Sigmoid colon (tissue), 7 donors: Measurements from ENCODE around the gene MAPK7. TPM values are rescaled to one million over a fixed set of nuclear protein-coding genes. Genes with fewer than 3 reads are reported as not detected.

Experiments used
- DNase-seq: peaks from one replicate; pipeline ENCODE4 v3.0.0-alpha.2; 2019
- H3K27ac ChIP-seq, 4 donors: fragments of 200-600 bp; sonication (generic); one replicate each; pipeline ENCODE4 v1.5.1; 2016 to 2019; ENCODE audit warnings: mild to moderate bottlenecking in 1 of 4
- H3K27me3 ChIP-seq, 3 donors: fragments of 200-600 bp; sonication (generic); one replicate each; pipeline ENCODE4 v1.5.1; 2019; ENCODE audit warnings: mild to moderate bottlenecking in 1 of 3
- H3K36me3 ChIP-seq, 4 donors: fragments of 200-600 bp; sonication (generic); one replicate each; pipeline ENCODE4 v1.5.1; 2016 to 2019
- H3K4me1 ChIP-seq, 4 donors: fragments of 200-600 bp; sonication (generic); one replicate each; pipeline ENCODE4 v1.5.1; 2017 to 2019
- H3K4me3 ChIP-seq, 4 donors: fragments of 200-600 bp; sonication (generic); one replicate each; pipeline ENCODE4 v1.5.1; 2017 to 2019; ENCODE audit warnings: mild to moderate bottlenecking in 2 of 4, moderate library complexity in 1 of 4
- H3K9me3 ChIP-seq, 4 donors: fragments of 200-600 bp in 3 of 4; sonication (generic) in 3 of 4; one replicate each; pipeline versions ENCODE4 v1.5.1 to v1.6.1; 2013 to 2019
- CTCF ChIP-seq, 4 experiments: fragments of 450-650 bp in 3 of 4; fragments of 200-600 bp in 1 of 4; IDR thresholded peaks; one replicate each; pipeline ENCODE4 v1.5.1; 2016 to 2019; ENCODE audit warnings: antibody characterized with exemption in 4 of 4, mild to moderate bottlenecking in 3 of 4, moderate library complexity in 2 of 4
- EP300 ChIP-seq, 4 donors: sonication (generic); formaldehyde crosslinking; IDR thresholded peaks; one replicate each; pipeline ENCODE4 v1.6.1; 2017; ENCODE audit warnings: antibody characterized with exemption in 4 of 4
- POLR2A ChIP-seq, 2 donors: fragments of 450-650 bp; IDR thresholded peaks; one replicate each; pipeline ENCODE4 v1.6.1; 2016; ENCODE audit warnings: antibody characterized with exemption in 2 of 2, mild to moderate bottlenecking in 2 of 2, moderate library complexity in 2 of 2
- POLR2AphosphoS5 ChIP-seq, 4 donors: sonication (generic); formaldehyde crosslinking; IDR thresholded peaks; one replicate each; pipeline ENCODE4 v1.6.1; 2017; ENCODE audit warnings: antibody characterized with exemption in 4 of 4
- WGBS, 2 donors: extraction: QIAGEN DNeasy Blood & Tissue Kit; methylation state at CpG; one replicate each; pipeline ENCODE4 v1.1.7; 2013; 5-methylcytosine and 5-hydroxymethylcytosine counted together
- intact Hi-C: fragments of 100-400 bp; cut with DNase I; formaldehyde crosslinking; loops from one replicate; pipeline ENCODE4 v1.15.1; 2023
- polyA plus RNA-seq, 3 donors: library from polyadenylated mRNA; stranded (reverse); fragments of 200-250 nt; gene quantifications; one replicate each; pipeline ENCODE4 v1.2.3, GENCODE V29; 2013
- total RNA-seq, 4 donors: library from RNA; depleted of rRNA; stranded (reverse); fragments of >200 nt; gene quantifications; one replicate each; pipeline ENCODE4 v1.1.0, GENCODE V29; 2016
- donor health status: healthy with polysubstance abuse.
- donor health status: Bipolar disorder and iron deficiency.
- donor health status: healthy.

MAPK7 gene
- total and polyA plus RNA-seq, 7 donors, result 18.3 to 45.7 (median 28.5) TPM

- Histone ChIP-seq H3K27me3 (no peaks in the 10 kb centered on the region), H3K27ac (peak overlapping the region in 2 of 4 donors; percentile 56), H3K4me1 (peaks cover 0 to 31% (median 9%) of the 10 kb centered on the region in 4 donors), H3K36me3 (peaks cover 4 to 39% (median 6%) of the 10 kb centered on the region in 4 donors), H3K9me3 (no peaks in the 10 kb centered on the region), H3K4me3 (no peak overlapping the region)
- intact Hi-C loops, result no loop called here
- DNase-seq, result peak; percentile 60
- TF ChIP-seq EP300 (IDR thresholded peaks at IDR 0.05) (no peak), POLR2AphosphoS5 (IDR thresholded peaks at IDR 0.05) (peak in 1 of 4 donors; percentile 9)
- WGBS, 2 donors, result 85 to 87% methylated on average over 4 of the region's 4 CpGs
These were observed 47.2 kb upstream of the MAPK7 start for GRCh38 chr17:19331134-19331533.

- WGBS, 2 donors, result 93 to 94% methylated on average over 13 of the region's 13 CpGs
- TF ChIP-seq CTCF (IDR thresholded peaks at IDR 0.05) (no peak), EP300 (IDR thresholded peaks at IDR 0.05) (no peak), POLR2AphosphoS5 (IDR thresholded peaks at IDR 0.05) (no peak), POLR2A (IDR thresholded peaks at IDR 0.05) (no peak)
- Histone ChIP-seq H3K27me3 (no peaks in the 10 kb centered on the region), H3K4me3 (no peak overlapping the region), H3K9me3 (no peaks in the 10 kb centered on the region), H3K36me3 (peaks cover 4 to 44% (median 6%) of the 10 kb centered on the region in 4 donors), H3K27ac (peak overlapping the region in 2 of 4 donors; percentile 51 to 56), H3K4me1 (peaks cover 0 to 32% (median 9%) of the 10 kb centered on the region in 4 donors)
- DNase-seq, result peak; percentile 57
- intact Hi-C loops, result no loop called here
These were observed 46.6 kb upstream of the MAPK7 start for GRCh38 chr17:19331543-19332245.

GRCh38 chr17:19332371-19333131 is 45.7 kb upstream of the MAPK7 start:
- Histone ChIP-seq H3K27me3 (no peaks in the 10 kb centered on the region), H3K4me3 (no peak overlapping the region), H3K36me3 (peaks cover 4 to 44% (median 6%) of the 10 kb centered on the region in 4 donors), H3K4me1 (peaks cover 0 to 34% (median 5%) of the 10 kb centered on the region in 4 donors), H3K27ac (no peak overlapping the region), H3K9me3 (no peaks in the 10 kb centered on the region)
- peak; percentile 61 for DNase-seq
- no peak for TF ChIP-seq CTCF (IDR thresholded peaks at IDR 0.05)
- no peak for TF ChIP-seq EP300 (IDR thresholded peaks at IDR 0.05)
- no peak for TF ChIP-seq POLR2AphosphoS5 (IDR thresholded peaks at IDR 0.05)
- TF ChIP-seq POLR2A (IDR thresholded peaks at IDR 0.05), result no peak
- 90 to 91% methylated on average over 6 of the region's 6 CpGs for WGBS, 2 donors
- intact Hi-C loops, result no loop called here

GRCh38 chr17:19333132-19333440 is 45.2 kb upstream of the MAPK7 start:
- H3K36me3 ChIP-seq, result peaks cover 4 to 44% (median 6%) of the 10 kb centered on the region in 4 donors
- peak; percentile 50 for DNase-seq
- peaks cover 0 to 36% (median 8%) of the 10 kb centered on the region in 4 donors for H3K4me1 ChIP-seq
- intact Hi-C loops, result no loop called here
- H3K4me3 ChIP-seq, result no peak overlapping the region
- 92 to 98% methylated on average over 1 of the region's 1 CpG for WGBS, 2 donors
- no peaks in the 10 kb centered on the region for H3K27me3 ChIP-seq
- no peak for TF ChIP-seq POLR2A (IDR thresholded peaks at IDR 0.05)
- TF ChIP-seq CTCF (IDR thresholded peaks at IDR 0.05), result no peak
- no peak for TF ChIP-seq POLR2AphosphoS5 (IDR thresholded peaks at IDR 0.05)
- H3K9me3 ChIP-seq, result no peaks in the 10 kb centered on the region
- H3K27ac ChIP-seq, result no peak overlapping the region

GRCh38 chr17:19333736-19334290 is 44.5 kb upstream of the MAPK7 start:
- intact Hi-C loops, result no loop called here

More at GRCh38 chr17:19333736-19334290, 44.5 kb upstream of the MAPK7 start:
- Histone ChIP-seq H3K4me3 (no peak overlapping the region), H3K4me1 (peaks cover 0 to 36% (median 8%) of the 10 kb centered on the region in 4 donors), H3K36me3 (peaks cover 4 to 42% (median 6%) of the 10 kb centered on the region in 4 donors), H3K27ac (no peak overlapping the region), H3K27me3 (no peaks in the 10 kb centered on the region), H3K9me3 (no peaks in the 10 kb centered on the region)
- WGBS, 2 donors, result 71 to 87% methylated on average over 12 of the region's 12 CpGs
- TF ChIP-seq CTCF (IDR thresholded peaks at IDR 0.05), result no peak
- no peak for TF ChIP-seq POLR2A (IDR thresholded peaks at IDR 0.05)
- TF ChIP-seq EP300 (IDR thresholded peaks at IDR 0.05), result no peak
- peak; percentile 53 for DNase-seq
